Body of pancreas (tissue), 4 donors: ENCODE measurements around the gene PRR18. TPM values are rescaled to one million over a fixed set of nuclear protein-coding genes. Genes with fewer than 3 reads are reported as not detected.
A peak's percentile ranks its signal among the peaks of the same experiment; 100 is the strongest.

Experiments used
- ATAC-seq: fragments of 150-250 bp; one replicate; pipeline ENCODE4 v1.9.1; 2016
- DNase-seq, 4 donors: peaks; one replicate each; pipeline ENCODE4 v3.0.0-alpha.2; 2019
- H3K27ac ChIP-seq, 4 donors: fragments of 200-600 bp; sonication (generic); 1 replicate in 3 of 4; 2 replicates in 1 of 4; pipeline versions ENCODE4 v1.5.1 to v1.6.1; 2016 to 2019; ENCODE audit warnings: mild to moderate bottlenecking in 1 of 4, mixed read lengths in 1 of 4, moderate library complexity in 1 of 4
- H3K27me3 ChIP-seq, 2 donors: fragments of 200-600 bp; sonication (generic); one replicate each; pipeline ENCODE4 v1.6.0; 2016; ENCODE audit warnings: mild to moderate bottlenecking in 1 of 2
- H3K36me3 ChIP-seq, 2 donors: fragments of 200-600 bp; sonication (generic); replicated peaks in 1 of 2; 2 replicates each; pipeline ENCODE4 v1.5.1; 2016; ENCODE audit warnings: low read depth in 2 of 2; ENCODE audit not compliant: insufficient read depth in 1 of 2
- H3K4me1 ChIP-seq: fragments of 200-600 bp; sonication (generic); one replicate; pipeline ENCODE4 v1.6.0; 2016
- H3K4me3 ChIP-seq, 2 donors: fragments of 200-600 bp; sonication (generic); 1 replicate in 1 of 2; 2 replicates in 1 of 2; pipeline ENCODE4 v1.5.1; 2016 to 2019
- H3K9me3 ChIP-seq, 3 donors: fragments of 200-600 bp; sonication (generic); 1 replicate in 2 of 3; 2 replicates in 1 of 3; pipeline ENCODE4 v1.5.1; 2016
- POLR2A ChIP-seq, 3 donors: fragments of 450-650 bp; IDR thresholded peaks; one replicate each; pipeline ENCODE4 v1.6.1; 2016; ENCODE audit warnings: antibody characterized with exemption in 3 of 3, mild to moderate bottlenecking in 2 of 3
- WGBS, 2 donors: methylation state at CpG; one replicate each; pipeline ENCODE4 v1.1.5; 2017; 5-methylcytosine and 5-hydroxymethylcytosine counted together
- intact Hi-C: fragments of 100-400 bp; cut with DNase I; formaldehyde crosslinking; loops from one replicate; pipeline ENCODE4 v1.15.1; 2023
- total RNA-seq, 2 donors: library from RNA; depleted of rRNA; stranded (reverse); fragments of >200 nt; gene quantifications; one replicate each; pipeline ENCODE4 v1.1.0, GENCODE V29; 2016
- TF ChIP-seq, protein P1 (sequence below), 7 experiments: fragments of 450-650 bp in 4 of 7; fragments of 200-600 bp in 3 of 7; sonication (generic) in 3 of 7; IDR thresholded peaks; one replicate each; pipeline ENCODE4 v1.5.1; 2016 to 2019; ENCODE audit warnings: antibody characterized with exemption in 7 of 7

Gene PRR18, protein sequence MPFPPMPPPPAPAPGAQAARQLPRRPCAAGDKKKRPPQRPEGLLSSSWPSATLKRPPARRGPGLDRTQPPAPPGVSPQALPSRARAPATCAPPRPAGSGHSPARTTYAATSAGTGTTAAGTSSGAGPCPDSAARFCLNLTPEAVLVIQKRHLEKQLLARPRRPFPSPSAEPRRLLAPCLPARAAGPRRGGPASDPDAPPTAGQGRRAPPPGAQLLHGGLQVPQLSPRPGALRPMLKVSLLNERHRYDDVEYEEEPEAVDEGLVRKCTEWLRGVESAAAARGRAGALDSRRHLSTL
- not detected for total RNA-seq

DNA sequence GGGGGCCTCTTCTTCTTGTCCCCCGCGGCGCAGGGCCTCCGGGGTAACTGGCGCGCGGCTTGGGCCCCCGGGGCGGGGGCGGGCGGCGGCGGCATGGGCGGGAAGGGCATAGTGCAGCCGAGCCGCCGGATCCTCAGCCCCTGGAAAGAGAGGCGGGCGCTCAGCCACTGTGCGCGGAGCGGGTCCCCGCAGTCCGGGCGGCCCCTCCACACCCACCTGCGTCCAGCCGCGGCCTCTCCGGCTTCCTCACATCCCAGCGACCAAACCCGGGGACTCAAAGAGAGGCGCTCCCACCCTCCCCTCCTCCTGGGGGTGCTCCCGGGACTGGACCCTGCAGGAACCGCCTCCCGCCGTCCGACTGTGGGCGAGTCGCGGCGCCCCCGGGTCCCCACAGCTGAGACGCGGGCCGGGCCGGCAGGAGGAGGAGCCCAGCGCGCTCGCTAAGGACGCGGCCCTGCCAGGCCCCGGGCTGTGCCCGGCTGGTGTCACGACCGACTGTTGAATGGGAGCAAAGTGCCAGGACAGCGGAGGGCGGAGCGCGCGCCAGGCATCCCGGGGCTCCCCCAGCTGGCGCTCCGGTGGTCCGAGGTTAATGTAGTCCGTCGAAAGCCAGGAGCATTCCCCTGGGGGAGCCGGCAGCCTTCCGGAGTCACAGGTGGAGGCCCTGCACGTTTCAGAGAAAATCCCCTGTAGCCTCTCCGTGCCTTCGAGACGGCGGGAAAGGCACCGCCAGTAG is at the start of gene PRR18:
PRR18 (minus strand) TSS at position 360 of the 736 bp plus-strand sequence; CDS start at position 110, 250 bp downstream.
- Histone ChIP-seq H3K27ac (no peak within 1 kb of the TSS), H3K4me1 (peaks cover 22% of the 10 kb centered on the region), H3K4me3 (peak within 1 kb of the TSS; percentile 5 to 25), H3K36me3 (no peaks in the 10 kb centered on the region), H3K27me3 (peaks cover 0 to 4% of the 10 kb centered on the region in 2 donors), H3K9me3 (no peaks in the 10 kb centered on the region)
- intact Hi-C loops: no loop called here
- TF ChIP-seq POLR2A (IDR thresholded peaks at IDR 0.05): peak in 1 of 3 donors; percentile 14
- TF ChIP-seq, protein P1, sequence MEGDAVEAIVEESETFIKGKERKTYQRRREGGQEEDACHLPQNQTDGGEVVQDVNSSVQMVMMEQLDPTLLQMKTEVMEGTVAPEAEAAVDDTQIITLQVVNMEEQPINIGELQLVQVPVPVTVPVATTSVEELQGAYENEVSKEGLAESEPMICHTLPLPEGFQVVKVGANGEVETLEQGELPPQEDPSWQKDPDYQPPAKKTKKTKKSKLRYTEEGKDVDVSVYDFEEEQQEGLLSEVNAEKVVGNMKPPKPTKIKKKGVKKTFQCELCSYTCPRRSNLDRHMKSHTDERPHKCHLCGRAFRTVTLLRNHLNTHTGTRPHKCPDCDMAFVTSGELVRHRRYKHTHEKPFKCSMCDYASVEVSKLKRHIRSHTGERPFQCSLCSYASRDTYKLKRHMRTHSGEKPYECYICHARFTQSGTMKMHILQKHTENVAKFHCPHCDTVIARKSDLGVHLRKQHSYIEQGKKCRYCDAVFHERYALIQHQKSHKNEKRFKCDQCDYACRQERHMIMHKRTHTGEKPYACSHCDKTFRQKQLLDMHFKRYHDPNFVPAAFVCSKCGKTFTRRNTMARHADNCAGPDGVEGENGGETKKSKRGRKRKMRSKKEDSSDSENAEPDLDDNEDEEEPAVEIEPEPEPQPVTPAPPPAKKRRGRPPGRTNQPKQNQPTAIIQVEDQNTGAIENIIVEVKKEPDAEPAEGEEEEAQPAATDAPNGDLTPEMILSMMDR (IDR thresholded peaks at IDR 0.05): no peak
- 4 to 40% methylated on average over 3 to 55 of the region's 74 CpGs for WGBS, 2 donors
- ATAC-seq: peak; percentile 45
- peak; percentile 14 to 41 (median 26) for DNase-seq

DNA sequence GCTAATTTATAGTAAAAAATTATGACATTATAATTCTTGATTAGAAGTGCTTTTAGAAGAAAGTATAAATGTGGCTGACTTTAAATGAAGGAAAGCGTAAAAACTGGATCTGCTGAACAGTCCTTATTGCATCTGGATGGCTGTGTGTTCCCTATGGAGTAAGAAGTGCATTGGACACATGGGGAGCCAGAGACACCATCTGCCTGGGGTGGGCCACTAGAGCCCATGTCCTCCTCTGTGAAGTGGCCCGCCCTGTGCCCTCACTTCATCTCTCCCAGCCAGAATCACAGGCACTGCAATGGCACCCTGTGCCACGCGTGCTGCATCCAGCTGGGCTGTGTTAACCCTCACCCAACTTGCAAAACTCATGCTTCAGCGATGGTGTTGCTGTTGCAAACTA is 47.4 kb upstream of the PRR18 start:
- DNase-seq: no peak
- TF ChIP-seq, protein P1 (IDR thresholded peaks at IDR 0.05): no peak
- no peak for TF ChIP-seq POLR2A (IDR thresholded peaks at IDR 0.05)
- H3K36me3 ChIP-seq: no peaks in the 10 kb centered on the region

DNA sequence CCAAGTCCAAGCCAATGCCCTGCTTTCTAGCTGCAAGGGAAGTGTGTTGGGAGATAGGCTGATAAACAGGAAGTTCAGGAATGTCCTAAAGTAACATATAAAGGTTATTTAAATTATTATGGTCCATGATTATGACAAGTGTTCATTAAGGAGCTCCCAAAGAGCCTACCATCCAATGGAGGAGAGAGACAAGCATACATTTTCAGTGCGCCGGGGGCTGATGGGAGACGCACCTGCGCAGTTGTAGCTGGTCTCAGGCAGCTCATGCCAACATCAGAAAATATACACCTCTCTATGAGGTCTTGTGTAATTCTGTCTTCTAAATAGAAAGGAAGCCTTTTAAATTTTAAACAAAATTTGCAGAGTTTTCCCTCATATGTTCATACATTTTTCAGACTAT is 46.8 kb upstream of the PRR18 start:
- intact Hi-C loops: no loop called here
- H3K4me1 ChIP-seq: peaks cover 6% of the 10 kb centered on the region
- ATAC-seq (no peak), DNase-seq (no peak)
- TF ChIP-seq POLR2A (IDR thresholded peaks at IDR 0.05): no peak
- TF ChIP-seq, protein P1 (IDR thresholded peaks at IDR 0.05): no peak
- 91 to 99% methylated on average over 4 of the region's 4 CpGs for whole genome bisulfite sequencing, 2 donors
- H3K36me3 ChIP-seq: no peaks in the 10 kb centered on the region
- no peak overlapping the region for H3K4me3 ChIP-seq
- no peak overlapping the region for H3K27ac ChIP-seq
- no peaks in the 10 kb centered on the region for H3K27me3 ChIP-seq
- no peaks in the 10 kb centered on the region for H3K9me3 ChIP-seq

More for the DNA sequence above, 47.4 kb upstream of the PRR18 start:
- H3K9me3 ChIP-seq: no peaks in the 10 kb centered on the region
- H3K4me3 ChIP-seq: no peak overlapping the region
- ATAC-seq: no peak
- peaks cover 6% of the 10 kb centered on the region for H3K4me1 ChIP-seq
- H3K27ac ChIP-seq: no peak overlapping the region
- H3K27me3 ChIP-seq: no peaks in the 10 kb centered on the region
- WGBS, 2 donors: 68 to 78% methylated on average over 5 of the region's 5 CpGs
- intact Hi-C loops: no loop called here

DNA sequence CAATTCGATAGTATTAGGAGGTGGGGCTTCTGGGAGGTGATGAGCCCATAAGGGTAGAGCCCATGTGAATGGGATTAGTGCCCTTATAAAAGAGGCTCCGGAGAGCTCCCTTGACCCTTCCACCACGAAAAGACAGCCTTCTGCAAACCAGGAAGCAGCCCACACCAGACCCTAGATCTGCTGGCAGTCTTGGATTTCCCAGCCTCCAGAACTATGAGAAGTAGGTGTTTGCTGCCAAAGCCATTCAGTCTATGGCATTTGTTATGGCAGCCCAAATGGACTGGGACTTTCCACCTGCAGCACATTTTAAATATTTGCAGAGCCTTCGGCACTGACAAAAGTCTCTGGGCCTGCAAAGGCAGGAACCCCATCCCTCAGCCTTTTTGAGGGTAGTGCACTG is 46.0 kb upstream of the PRR18 start:
- Histone ChIP-seq H3K4me3 (no peak overlapping the region), H3K27me3 (no peaks in the 10 kb centered on the region), H3K36me3 (no peaks in the 10 kb centered on the region), H3K9me3 (no peaks in the 10 kb centered on the region), H3K27ac (no peak overlapping the region), H3K4me1 (peaks cover 6% of the 10 kb centered on the region)
- TF ChIP-seq POLR2A (IDR thresholded peaks at IDR 0.05): no peak
- TF ChIP-seq, protein P1 (IDR thresholded peaks at IDR 0.05): no peak
- no peak for ATAC-seq
- DNase-seq: no peak
- WGBS, 2 donors: 63 to 74% methylated on average over 3 to 4 of the region's 4 CpGs
- intact Hi-C loops: no loop called here
